C4-2B (cell line): ENCODE results near the gene CSNK2A2.

Experiments used
- CTCF ChIP-seq: fragments of 450-650 bp; conservative IDR thresholded peaks from 2 replicates; pipeline ENCODE4 v1.5.1; 2017; ENCODE audit warnings: mild to moderate bottlenecking
- ZFX ChIP-seq: fragments of 450-650 bp; IDR thresholded peaks from 2 replicates; pipeline ENCODE4 v1.6.1; 2017

GRCh38 chr16:58177353-58177710 is 20.6 kb downstream of the CSNK2A2 start:
- TF ChIP-seq CTCF (no peak), ZFX (no peak)
